GM18505 (cell line): Measurements from ENCODE around the gene GPD2.

Experiments used
- ATAC-seq: cut with Tn5 transposase; IDR thresholded peaks from one replicate; pipeline ENCODE4 v1.9.1; 2021; ENCODE audit not compliant: unreplicated experiment
- POLR2A ChIP-seq: IDR thresholded peaks from 4 replicates; pipeline ENCODE4 v1.6.1; 2011; ENCODE audit warnings: borderline replicate concordance; ENCODE audit not compliant: insufficient read depth, insufficient read length; ENCODE audit errors: extremely low read depth

Gene GPD2

DNA sequence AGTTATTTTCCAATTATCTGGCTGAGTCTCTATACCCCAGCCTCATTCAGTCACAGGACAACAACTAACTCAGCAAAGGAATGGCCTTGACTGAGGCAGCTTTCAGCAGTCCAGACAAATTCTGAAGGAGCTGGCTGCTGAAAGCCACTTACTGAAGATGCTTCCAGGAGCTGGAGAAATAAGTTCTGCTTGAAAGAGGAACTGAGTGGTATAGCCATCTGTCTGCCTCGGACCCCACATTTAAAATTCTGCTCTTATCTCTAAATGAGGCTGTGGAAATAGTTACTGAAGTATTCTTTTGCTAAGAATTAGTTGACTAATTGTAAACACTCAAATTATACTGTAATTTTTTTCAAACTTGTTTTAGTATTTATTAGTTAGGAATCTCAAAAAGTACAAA is 9.1 kb upstream of the GPD2 start:
- TF ChIP-seq POLR2A: no peak
- no peak for ATAC-seq

- TF ChIP-seq POLR2A: no peak
- no peak for ATAC-seq
Measured at GRCh38 chr2:156429211-156429610, 7.0 kb upstream of the GPD2 start.

DNA sequence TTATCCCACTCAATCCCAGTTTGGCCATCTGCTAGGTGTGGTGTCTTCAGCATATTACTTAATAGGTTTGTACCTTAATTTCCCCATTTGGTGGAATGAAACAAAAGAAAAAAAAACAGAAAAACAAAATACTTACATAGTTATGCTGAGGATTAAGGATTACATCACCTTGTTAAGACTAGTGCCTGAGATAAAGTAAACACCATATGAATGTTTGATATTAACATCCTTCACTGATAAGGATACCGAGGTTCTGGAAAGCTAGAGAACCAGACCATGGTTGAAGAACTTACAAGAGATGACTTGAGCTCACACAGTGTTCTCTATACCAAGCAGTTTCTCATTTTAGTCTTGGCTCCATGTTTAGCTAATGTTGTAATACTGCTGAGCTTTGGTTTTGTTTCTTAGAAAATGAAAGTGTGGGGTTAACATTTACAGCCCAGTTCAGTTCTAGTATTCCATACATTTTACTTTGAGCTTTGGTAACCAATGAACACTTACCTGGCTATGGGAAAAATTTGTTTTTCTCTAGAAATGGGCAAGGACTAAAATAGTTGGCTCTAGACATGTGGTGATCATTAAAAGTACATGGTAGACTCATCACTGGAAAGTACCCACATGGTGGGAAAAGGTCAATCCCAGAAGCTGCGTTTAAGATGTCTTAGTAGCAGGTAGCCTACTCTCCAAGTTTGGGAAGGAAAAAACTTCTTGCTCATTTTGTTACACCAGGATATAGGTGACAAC is 5.8 kb upstream of the GPD2 start:
- ATAC-seq: peak; percentile 7

GRCh38 chr2:156430980-156431358 is 5.2 kb upstream of the GPD2 start:
- TF ChIP-seq POLR2A: no peak
- ATAC-seq: peak; percentile 48

More for the DNA sequence above, 5.8 kb upstream of the GPD2 start:
- no peak for TF ChIP-seq POLR2A

DNA sequence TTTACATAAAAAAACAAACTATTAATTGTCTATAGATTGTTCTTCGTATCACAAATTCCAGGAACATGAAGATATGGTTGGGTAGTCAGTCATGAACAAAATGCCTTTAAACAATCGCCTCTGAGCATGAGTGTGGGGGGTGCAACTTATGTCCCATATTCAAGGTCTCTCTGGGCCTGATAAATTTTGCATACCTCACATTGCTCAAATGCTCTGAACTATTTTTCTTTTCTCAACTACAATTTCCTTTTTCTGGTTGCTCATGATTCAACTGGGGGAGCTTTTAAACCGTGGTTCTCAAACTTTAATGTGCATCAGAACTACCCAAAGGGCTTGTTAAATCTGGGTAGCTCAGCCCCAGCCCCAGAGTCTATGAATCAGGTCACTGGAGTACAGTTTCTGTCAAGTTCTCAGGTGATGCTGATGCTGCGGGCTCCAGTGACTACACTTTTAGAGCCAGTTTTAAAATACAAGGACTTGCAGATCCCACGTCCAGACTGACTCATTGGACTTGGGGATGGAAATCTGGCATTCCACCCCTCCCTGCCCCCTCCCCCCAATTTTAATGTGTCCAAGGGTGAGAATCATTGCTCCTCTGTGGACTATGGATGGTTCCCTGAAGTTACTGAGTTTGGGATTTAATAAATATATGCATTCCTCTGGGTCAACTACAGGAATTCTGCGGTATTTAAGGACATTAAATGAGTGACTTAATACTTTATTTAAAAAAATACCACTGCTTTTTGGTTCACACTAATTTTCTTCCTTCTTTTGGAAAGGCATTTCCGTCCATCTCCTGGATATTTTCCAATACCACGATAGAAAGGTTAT is 1.5 kb upstream of the GPD2 start:
- TF ChIP-seq POLR2A: no peak
- ATAC-seq: no peak

- TF ChIP-seq POLR2A: no peak
- ATAC-seq: no peak
Measured at GRCh38 chr2:156435396-156435717, 822 bp upstream of the GPD2 start.

- ATAC-seq: peak; percentile 45
- TF ChIP-seq POLR2A: no peak
Measured at GRCh38 chr2:156436497-156437085, 412 bp downstream of the GPD2 start.

DNA sequence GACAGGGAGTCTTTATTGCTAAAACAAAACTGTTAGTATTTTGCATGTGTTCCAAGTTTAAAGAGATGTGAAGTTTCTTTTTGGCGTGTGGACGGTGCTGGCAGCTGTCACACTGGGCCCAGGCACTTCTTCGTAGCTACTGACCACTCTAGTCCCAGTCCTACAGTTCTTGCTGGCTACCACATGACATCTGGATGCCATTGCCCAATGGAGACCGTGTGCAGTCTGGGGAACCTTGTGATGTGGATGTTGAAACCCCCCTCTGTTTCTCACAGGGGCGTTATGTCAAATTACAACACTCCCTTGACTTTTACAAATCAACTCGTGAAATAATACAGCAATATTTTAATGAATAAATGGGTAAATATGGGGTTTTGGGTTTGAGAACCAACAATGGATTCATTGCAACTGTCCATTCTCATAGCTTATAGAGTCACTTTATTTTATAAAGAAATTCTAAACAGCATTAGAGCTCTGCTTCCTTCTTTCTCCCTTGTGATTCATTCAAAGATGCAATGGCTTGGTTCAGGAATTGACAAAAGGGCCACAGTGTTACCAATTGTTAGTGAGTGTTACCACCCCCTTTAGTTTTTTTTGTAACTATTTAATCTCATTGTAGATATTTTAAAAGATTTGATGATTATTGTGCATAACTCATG is 1.2 kb downstream of the GPD2 start:
- no peak for TF ChIP-seq POLR2A
- ATAC-seq: peak; percentile 6

GRCh38 chr2:156437931-156438410 is 1.8 kb downstream of the GPD2 start:
- no peak for TF ChIP-seq POLR2A
- no peak for ATAC-seq

GRCh38 chr2:156443089-156443488 is 6.9 kb downstream of the GPD2 start:
- ATAC-seq: no peak
- TF ChIP-seq POLR2A: no peak

GRCh38 chr2:156445296-156446220 is 9.4 kb downstream of the GPD2 start:
- TF ChIP-seq POLR2A: no peak
- ATAC-seq: peak; percentile 43

GRCh38 chr2:156447761-156448160 is 11.6 kb downstream of the GPD2 start:
- ATAC-seq: no peak
- TF ChIP-seq POLR2A: no peak
